PC-3 (cell line): ENCODE data around the gene THY1. TPM values are rescaled to one million over a fixed set of nuclear protein-coding genes. Genes with fewer than 3 reads are reported as not detected.

Experiments
- ATAC-seq: fragments of 200-7000 bp; cut with Tn5 transposase; 2 replicates; pipeline ENCODE4 v1.9.1; 2020; ENCODE audit warnings: mild to moderate bottlenecking, moderate library complexity
- BruUV-seq: library from RNA; stranded (reverse); fragments of 400-500 nt; replicated peaks from 2 replicates; lab custom pipeline; 2021; lab: Mats Ljungman, UMichigan
- CTCF ChIA-PET: fragments of 300-600 bp; sonication (Branson Sonifier 250); formaldehyde crosslinking; loops from one replicate; lab custom pipeline; 2022; ENCODE audit warnings: antibody characterized with exemption; lab: Charles Lee
- POLR2A ChIA-PET: fragments of 300-600 bp; sonication (Branson Sonifier 250); formaldehyde crosslinking; loops from one replicate; lab custom pipeline; 2022; ENCODE audit warnings: antibody characterized with exemption; ENCODE audit not compliant: unreplicated experiment; lab: Charles Lee
- DNase-seq: peaks from one replicate; pipeline ENCODE4 v3.0.0-alpha.2; 2015
- H2AFZ ChIP-seq: fragments of 300-600 bp; sonication (generic); 2 replicates; pipeline ENCODE4 v1.6.0; 2016; ENCODE audit warnings: antibody characterized with exemption, low read length
- H3F3A ChIP-seq: fragments of 300-600 bp; sonication (generic); one replicate; pipeline ENCODE4 v1.6.0; 2017; ENCODE audit warnings: antibody characterized with exemption, low read length, control low read depth, mild to moderate bottlenecking; ENCODE audit not compliant: unreplicated experiment
- H3K27ac ChIP-seq: fragments of 300-600 bp; sonication (generic); 2 replicates; pipeline ENCODE4 v1.5.1; 2016; ENCODE audit warnings: mild to moderate bottlenecking, low read length
- H3K27me3 ChIP-seq: fragments of 300-600 bp; sonication (generic); 2 replicates; pipeline ENCODE4 v1.6.1; 2016; ENCODE audit warnings: low read length, mixed read lengths
- H3K36me3 ChIP-seq: fragments of 300-600 bp; sonication (generic); 2 replicates; pipeline ENCODE4 v1.6.1; 2016; ENCODE audit warnings: low read depth, mixed run types, low read length, mixed read lengths
- H3K4me1 ChIP-seq: fragments of 300-600 bp; sonication (generic); 2 replicates; pipeline ENCODE4 v1.5.1; 2016; ENCODE audit warnings: low read length; ENCODE audit not compliant: insufficient read depth
- H3K4me2 ChIP-seq: fragments of 300-600 bp; sonication (generic); 2 replicates; pipeline ENCODE4 v1.6.0; 2016; ENCODE audit warnings: low read length
- H3K4me3 ChIP-seq: fragments of 300-600 bp; sonication (generic); 2 replicates; pipeline ENCODE4 v1.5.1; 2016; ENCODE audit warnings: mild to moderate bottlenecking, low read length, mixed read lengths
- H3K79me2 ChIP-seq: fragments of 300-600 bp; sonication (generic); 2 replicates; pipeline ENCODE4 v1.6.1; 2017; ENCODE audit warnings: low read length, mixed read lengths
- H3K9ac ChIP-seq: fragments of 300-600 bp; sonication (generic); 2 replicates; pipeline ENCODE4 v1.6.0; 2016; ENCODE audit warnings: mild to moderate bottlenecking, low read length
- H3K9me2 ChIP-seq: fragments of 300-600 bp; sonication (generic); replicated peaks from 2 replicates; pipeline ENCODE4 v1.6.1; 2016; ENCODE audit warnings: mixed run types, low read length, mixed read lengths
- H3K9me3 ChIP-seq: fragments of 300-600 bp; sonication (generic); 2 replicates; pipeline ENCODE4 v1.6.1; 2016; ENCODE audit warnings: low read length, mixed read lengths
- H4K20me1 ChIP-seq: fragments of 300-600 bp; sonication (generic); 2 replicates; pipeline ENCODE4 v1.6.1; 2016; ENCODE audit warnings: low read length, mixed read lengths
- EZH2 ChIP-seq: fragments of 300-600 bp; sonication (generic); IDR thresholded peaks from one replicate; pipeline ENCODE4 v1.6.1; 2017; ENCODE audit warnings: antibody characterized with exemption, mild to moderate bottlenecking, low read length; ENCODE audit not compliant: unreplicated experiment
- EZH2phosphoT487 ChIP-seq: fragments of 300-600 bp; sonication (generic); IDR thresholded peaks from 2 replicates; pipeline ENCODE4 v1.6.1; 2018; ENCODE audit warnings: mild to moderate bottlenecking, antibody characterized with exemption, low read length, borderline replicate concordance
- intact Hi-C: fragments of 100-400 bp; cut with micrococcal nuclease; formaldehyde crosslinking; loops from 2 replicates; pipeline ENCODE4 v1.9.0; 2023
- total RNA-seq: library from RNA; depleted of rRNA; stranded (reverse); fragments of >200 nt; gene quantifications from 2 replicates; pipeline ENCODE4 v1.2.3, GENCODE V29; 2014
- TF ChIP-seq, protein P1 (sequence below): fragments of 300-600 bp; sonication (generic); conservative IDR thresholded peaks from 2 replicates; pipeline ENCODE4 v1.5.1; 2017; ENCODE audit warnings: antibody characterized with exemption, low read depth, mild to moderate bottlenecking, low read length

The THY1 gene
- total RNA-seq, 1 experiment from 2014 or later = not detected

DNA sequence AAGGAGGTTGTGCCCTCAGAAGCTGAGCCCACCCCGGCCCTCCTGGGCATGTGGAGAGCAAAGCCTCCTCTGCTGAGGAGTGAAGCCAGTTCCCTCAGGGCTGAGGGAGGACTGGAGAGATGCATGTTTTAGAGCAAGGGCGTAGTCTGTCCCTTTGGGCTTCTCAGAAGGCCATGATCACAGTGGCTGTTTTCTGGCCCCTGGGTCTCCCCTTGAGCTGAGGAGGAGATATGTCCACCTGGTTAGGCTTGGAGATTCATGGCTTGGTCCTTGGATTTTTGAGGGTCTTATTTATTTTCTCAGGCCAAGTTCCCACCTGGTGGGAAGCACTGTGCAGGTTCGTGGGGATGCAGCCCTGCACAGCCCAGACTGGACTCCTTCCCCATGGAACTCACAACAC, 46.5 kb upstream of the THY1 start:
- H3K9ac ChIP-seq = no peak overlapping the region
- ATAC-seq (no peak), DNase-seq (no peak)
- H3K36me3 ChIP-seq = no peaks in the 10 kb centered on the region
- intact Hi-C loops = no loop called here
- H3K4me2 ChIP-seq = no peak overlapping the region
- H3K4me1 ChIP-seq = peaks cover 18% of the 10 kb centered on the region
- H4K20me1 ChIP-seq = no peaks in the 10 kb centered on the region
- CTCF ChIA-PET = no interaction called here
- no peak overlapping the region for H3K4me3 ChIP-seq
- H2AFZ ChIP-seq = no peak overlapping the region
- H3K9me3 ChIP-seq = 0 out of 2 replicates have a peak, but pooled peaks cover 4% of the 10 kb centered on the region
- no peak overlapping the region for H3K27ac ChIP-seq
- POLR2A ChIA-PET = no interaction called here
- H3K27me3 ChIP-seq = no peaks in the 10 kb centered on the region
- TF ChIP-seq, protein P1, sequence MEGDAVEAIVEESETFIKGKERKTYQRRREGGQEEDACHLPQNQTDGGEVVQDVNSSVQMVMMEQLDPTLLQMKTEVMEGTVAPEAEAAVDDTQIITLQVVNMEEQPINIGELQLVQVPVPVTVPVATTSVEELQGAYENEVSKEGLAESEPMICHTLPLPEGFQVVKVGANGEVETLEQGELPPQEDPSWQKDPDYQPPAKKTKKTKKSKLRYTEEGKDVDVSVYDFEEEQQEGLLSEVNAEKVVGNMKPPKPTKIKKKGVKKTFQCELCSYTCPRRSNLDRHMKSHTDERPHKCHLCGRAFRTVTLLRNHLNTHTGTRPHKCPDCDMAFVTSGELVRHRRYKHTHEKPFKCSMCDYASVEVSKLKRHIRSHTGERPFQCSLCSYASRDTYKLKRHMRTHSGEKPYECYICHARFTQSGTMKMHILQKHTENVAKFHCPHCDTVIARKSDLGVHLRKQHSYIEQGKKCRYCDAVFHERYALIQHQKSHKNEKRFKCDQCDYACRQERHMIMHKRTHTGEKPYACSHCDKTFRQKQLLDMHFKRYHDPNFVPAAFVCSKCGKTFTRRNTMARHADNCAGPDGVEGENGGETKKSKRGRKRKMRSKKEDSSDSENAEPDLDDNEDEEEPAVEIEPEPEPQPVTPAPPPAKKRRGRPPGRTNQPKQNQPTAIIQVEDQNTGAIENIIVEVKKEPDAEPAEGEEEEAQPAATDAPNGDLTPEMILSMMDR = no peak
- TF ChIP-seq EZH2phosphoT487 (no peak), EZH2 (no peak)
- no peaks in the 10 kb centered on the region for H3F3A ChIP-seq
- BruUV-seq = no TSS peak
- H3K79me2 ChIP-seq = no peaks in the 10 kb centered on the region
- H3K9me2 ChIP-seq = no peaks in the 10 kb centered on the region

DNA sequence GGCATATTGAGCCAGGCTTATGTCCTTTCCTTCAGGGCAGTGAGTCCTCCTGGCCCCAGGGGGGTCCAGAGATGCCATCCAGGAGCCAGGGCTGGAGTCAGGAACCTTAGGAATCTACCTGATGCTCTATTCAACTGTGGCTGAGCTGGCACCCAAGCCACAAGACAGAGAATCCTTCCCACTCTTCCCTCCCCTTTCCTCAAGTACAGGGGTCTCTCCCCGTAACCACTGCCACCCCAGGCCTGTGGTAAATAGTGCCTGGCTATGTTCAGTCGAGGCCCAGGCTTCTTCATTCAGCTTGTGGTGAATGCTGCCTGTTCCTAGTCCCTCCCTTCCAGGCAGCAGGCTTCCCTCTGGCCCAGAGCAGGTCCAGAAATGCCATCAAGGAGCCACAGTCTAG, 45.5 kb upstream of the THY1 start:
- intact Hi-C loops = no loop called here
- Histone ChIP-seq H3K36me3 (no peaks in the 10 kb centered on the region), H3K4me1 (peaks cover 18% of the 10 kb centered on the region), H3K4me3 (no peak overlapping the region), H3K9me2 (no peaks in the 10 kb centered on the region), H3K79me2 (no peaks in the 10 kb centered on the region), H3K4me2 (no peak overlapping the region), H2AFZ (no peak overlapping the region), H3K27ac (no peak overlapping the region), H3K27me3 (no peaks in the 10 kb centered on the region), H3K9ac (no peak overlapping the region), H3F3A (no peaks in the 10 kb centered on the region), H3K9me3 (0 out of 2 replicates have a peak, but pooled peaks cover 4% of the 10 kb centered on the region), H4K20me1 (no peaks in the 10 kb centered on the region)
- BruUV-seq = no TSS peak
- TF ChIP-seq, protein P1 = no peak
- TF ChIP-seq EZH2 = no peak
- TF ChIP-seq EZH2phosphoT487 = no peak
- DNase-seq (no peak), ATAC-seq (no peak)
- ChIA-PET CTCF (no interaction called here), POLR2A (no interaction called here)

DNA sequence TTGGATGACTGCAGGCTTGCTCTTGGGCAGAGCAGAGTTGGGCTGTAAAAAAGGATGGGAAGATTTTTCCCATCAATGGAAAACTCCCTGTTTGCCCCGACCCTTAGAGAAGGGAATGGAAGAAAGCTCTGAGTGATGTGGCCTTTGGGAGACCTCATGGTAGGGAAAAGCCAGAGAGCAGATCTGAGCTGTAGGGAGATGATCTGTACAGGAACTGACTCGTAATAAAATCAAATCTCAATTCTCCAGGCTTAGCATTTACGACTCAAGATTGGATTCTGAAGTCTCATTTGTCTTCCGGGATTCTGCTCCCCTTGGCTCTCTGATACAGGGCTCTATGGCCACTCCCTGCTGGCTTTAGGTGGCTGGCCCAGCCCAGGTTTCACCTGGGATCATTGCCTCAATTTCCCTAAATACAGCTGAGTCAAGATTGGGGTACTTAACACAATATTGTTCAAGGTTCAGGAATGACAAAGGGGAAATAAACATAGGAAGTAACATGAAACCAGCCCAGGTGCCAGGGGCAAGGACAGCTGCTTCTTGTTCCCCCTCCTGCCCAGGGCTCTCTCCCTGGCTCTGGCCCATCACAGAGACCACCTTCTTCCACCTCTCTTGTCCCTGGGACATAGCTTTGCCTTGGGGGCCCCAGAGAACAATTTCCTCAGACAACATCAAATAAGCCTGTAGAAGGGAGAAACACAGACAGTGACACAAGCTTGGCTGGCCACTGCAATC, 38.4 kb upstream of the THY1 start:
- no peak overlapping the region for H3K4me3 ChIP-seq
- H3K79me2 ChIP-seq = no peaks in the 10 kb centered on the region
- peak overlapping the region; percentile 63 for H2AFZ ChIP-seq
- no peaks in the 10 kb centered on the region for H3F3A ChIP-seq
- H3K4me1 ChIP-seq = peaks cover 19% of the 10 kb centered on the region
- H3K9me3 ChIP-seq = no peaks in the 10 kb centered on the region
- H3K27ac ChIP-seq = peak overlapping the region; percentile 42
- no peaks in the 10 kb centered on the region for H3K27me3 ChIP-seq
- peak; percentile 36 for DNase-seq
- TF ChIP-seq EZH2phosphoT487 (no peak), EZH2 (no peak)
- TF ChIP-seq, protein P1 = no peak
- H3K4me2 ChIP-seq = peak overlapping the region; percentile 47
- H3K9ac ChIP-seq = no peak overlapping the region
- no peaks in the 10 kb centered on the region for H3K36me3 ChIP-seq
- intact Hi-C loops = no loop called here
- BruUV-seq = no TSS peak
- peak; percentile 87 for ATAC-seq
- ChIA-PET POLR2A (no interaction called here), CTCF (no interaction called here)
- H4K20me1 ChIP-seq = no peaks in the 10 kb centered on the region
- no peaks in the 10 kb centered on the region for H3K9me2 ChIP-seq
